C4-2B (cell line): Measurements from ENCODE around the gene TMEM235.

Experiments used
- H3K27ac ChIP-seq: fragments of 450-650 bp; 2 replicates; pipeline ENCODE4 v1.5.1; 2017
- CTCF ChIP-seq: fragments of 450-650 bp; conservative IDR thresholded peaks from 2 replicates; pipeline ENCODE4 v1.5.1; 2017; ENCODE audit warnings: mild to moderate bottlenecking
- ZFX ChIP-seq: fragments of 450-650 bp; IDR thresholded peaks from 2 replicates; pipeline ENCODE4 v1.6.1; 2017

Gene TMEM235

DNA sequence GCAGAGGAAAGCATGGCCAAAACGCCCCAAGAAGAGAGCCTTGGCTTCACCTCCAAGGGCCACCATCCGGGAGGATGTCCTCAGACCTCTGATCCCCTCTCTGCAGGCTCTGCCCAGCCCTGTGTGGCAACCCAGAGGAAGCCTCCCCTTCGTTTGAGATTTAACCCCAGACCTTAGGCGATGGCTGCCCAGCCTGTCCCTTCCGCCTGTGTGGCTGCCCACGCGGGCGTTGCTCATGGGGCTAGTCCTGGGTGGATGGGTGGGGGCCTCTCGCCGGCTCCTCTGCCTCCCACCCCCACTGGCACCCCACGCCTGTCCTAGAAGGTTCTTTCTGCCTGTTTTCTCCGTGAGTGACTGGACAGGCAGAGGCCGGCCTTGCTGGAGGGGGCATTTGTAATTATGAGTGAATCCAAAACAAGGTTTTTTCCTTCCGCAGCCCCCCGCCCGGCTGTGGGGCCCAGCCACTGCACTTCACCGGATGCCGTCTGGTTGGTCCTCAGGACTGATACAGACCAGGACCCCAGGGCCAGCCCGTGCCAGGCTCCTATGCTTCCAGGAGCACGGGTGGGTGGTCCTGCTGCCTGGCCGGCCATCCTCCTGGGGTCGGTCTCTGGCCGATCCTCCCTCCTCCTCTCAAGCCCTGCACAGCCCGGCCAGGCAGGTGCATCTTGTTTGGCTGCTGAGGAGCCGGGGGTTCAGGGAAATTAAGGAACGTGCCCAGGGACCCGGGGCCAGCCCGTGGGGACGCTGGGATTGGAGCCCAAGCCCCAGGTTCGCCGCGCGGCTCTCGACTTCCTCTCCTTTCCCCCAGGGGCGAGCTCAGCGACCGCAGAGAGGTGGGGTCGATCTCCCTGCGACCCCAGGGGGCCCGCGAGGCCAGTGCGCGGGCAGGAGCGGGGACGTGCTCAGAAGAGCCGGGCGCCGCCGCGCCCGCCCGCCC is at the start of gene TMEM235:
TSS of gene TMEM235 (plus strand) at position 636 of the 940 bp plus-strand sequence. CDS start 393 bp downstream, outside the sequence.
- TF ChIP-seq ZFX (no peak), CTCF (no peak)
- H3K27ac ChIP-seq = no peak within 1 kb of the TSS

DNA sequence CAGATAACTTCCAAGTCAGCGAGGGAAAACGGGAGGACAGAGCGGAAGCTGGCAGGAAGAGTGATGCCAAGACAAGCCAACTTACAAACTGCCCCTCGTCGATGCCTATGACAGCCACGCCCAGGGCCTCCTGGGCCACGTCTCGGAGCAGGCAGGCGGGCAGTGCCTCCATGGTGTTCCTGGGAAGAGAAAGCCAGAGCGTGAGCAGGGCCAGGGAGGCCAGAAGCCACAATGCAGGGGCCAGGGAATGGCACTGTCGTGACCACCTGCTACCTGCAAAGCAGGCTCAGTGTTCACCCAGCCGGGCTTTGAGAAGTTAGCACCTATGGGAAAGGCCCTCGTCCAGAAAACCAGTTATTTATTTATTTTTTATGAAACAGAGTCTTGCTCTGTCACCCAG is 48.9 kb upstream of the TMEM235 start:
- no peak overlapping the region for H3K27ac ChIP-seq
- TF ChIP-seq CTCF (no peak), ZFX (no peak)

DNA sequence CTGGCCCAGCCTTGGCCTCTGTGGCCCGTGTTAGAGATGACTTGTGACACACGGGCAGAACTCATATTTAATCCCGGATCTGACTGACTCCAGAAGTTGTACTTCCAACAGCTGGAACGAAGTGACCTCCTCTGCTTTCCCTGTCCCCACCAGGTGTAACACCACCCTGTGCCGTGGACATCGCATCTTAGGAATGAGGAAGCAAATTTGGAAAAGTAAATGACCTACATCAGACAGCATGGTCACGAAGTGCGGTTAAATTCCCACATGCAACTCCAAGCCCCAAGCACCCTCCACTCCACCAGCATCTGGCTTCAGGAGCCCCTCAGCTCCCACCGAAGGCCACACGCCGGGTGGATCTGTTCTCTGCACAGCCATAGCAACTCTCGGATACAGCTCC is 47.5 kb upstream of the TMEM235 start:
- H3K27ac ChIP-seq = peak overlapping the region; percentile 92
- TF ChIP-seq ZFX (no peak), CTCF (no peak)

GRCh38 chr17:78184351-78184750 is 47.1 kb upstream of the TMEM235 start:
- peak overlapping the region; percentile 92 for H3K27ac ChIP-seq
- TF ChIP-seq ZFX = no peak
- TF ChIP-seq CTCF = no peak

- H3K27ac ChIP-seq = peak overlapping the region; percentile 92
- TF ChIP-seq ZFX = no peak
Measured at GRCh38 chr17:78184868-78185267, 46.6 kb upstream of the TMEM235 start.

DNA sequence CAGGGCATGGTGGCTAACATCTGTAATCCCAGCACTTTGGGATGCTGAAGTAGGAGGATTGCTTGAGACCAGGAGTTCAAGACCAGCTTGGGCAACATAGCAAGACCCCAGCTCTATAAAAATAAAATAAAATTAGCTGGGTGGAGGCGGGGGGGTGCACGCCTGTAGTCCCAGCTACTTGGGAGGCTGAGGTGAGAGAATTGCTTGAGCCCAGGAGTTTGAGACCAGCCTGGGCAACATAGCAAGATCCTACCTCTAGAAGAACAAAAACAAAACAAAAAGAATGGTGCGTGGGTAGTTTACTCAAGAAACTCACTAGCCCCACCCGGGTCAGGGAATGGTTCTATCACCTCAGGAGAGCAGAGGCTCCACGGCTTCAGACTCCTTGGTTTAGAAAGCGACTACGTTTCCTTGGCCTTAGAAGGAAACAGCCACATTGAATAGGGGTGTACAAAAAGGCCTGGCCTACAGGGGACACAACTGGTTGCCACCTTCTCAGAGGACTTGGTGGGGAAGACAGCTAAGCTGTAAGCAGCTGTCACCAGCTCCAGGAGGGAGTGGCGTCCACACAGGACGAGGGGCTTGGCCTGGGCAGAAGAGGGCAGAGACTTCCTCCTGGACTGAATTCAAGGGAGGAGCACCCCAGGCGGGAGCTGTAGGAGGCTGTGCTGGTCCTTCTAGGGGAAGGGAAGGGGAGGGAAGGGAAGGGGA is 45.3 kb upstream of the TMEM235 start:
- H3K27ac ChIP-seq = peak overlapping the region; percentile 92
- TF ChIP-seq ZFX (no peak), CTCF (no peak)

- no peak; the same call in 1 of the 2 replicates for TF ChIP-seq CTCF
- no peak for TF ChIP-seq ZFX
- peak within 1 kb of the TSS; percentile 92 for H3K27ac ChIP-seq
Measured at GRCh38 chr17:78186692-78187595, 44.5 kb upstream of the TMEM235 start, which contains the start of the genes AFMID and TK1. TSS of gene AFMID (plus strand) at chr17:78187362. CDS start at chr17:78187371, 9 bp downstream. TSS of gene TK1 (minus strand) at chr17:78187052. CDS start at chr17:78186994, 58 bp downstream.
